Loucy (cell line): ENCODE data around the gene IGFL4.

ENCODE experiments used
- CTCF ChIP-seq: fragments of 200-600 bp; sonication (generic); conservative IDR thresholded peaks from 2 replicates; pipeline ENCODE4 v1.5.1; 2014; ENCODE audit warnings: mild to moderate bottlenecking, antibody characterized with exemption, low read length
- EZH2phosphoT487 ChIP-seq: fragments of 200-600 bp; IDR thresholded peaks from 2 replicates; pipeline ENCODE4 v1.6.1; 2018; ENCODE audit warnings: antibody characterized with exemption, mild to moderate bottlenecking, moderate library complexity, borderline replicate concordance

GRCh38 chr19:46018729-46019251 is 22.0 kb downstream of the IGFL4 start:
- TF ChIP-seq CTCF (no peak), EZH2phosphoT487 (no peak)
